ENCODE measurements around the gene OR51I2. TPM values are rescaled to one million over a fixed set of nuclear protein-coding genes. Genes with fewer than 3 reads are reported as not detected.

The OR51I2 gene
- total and polyA plus RNA-seq, 9 of the 15 experiments (the other 6 are each of a cell fraction or from before 2014, with no cell fraction given) = 0.06 to 0.61 (median 0.07) TPM; not detected in 6

GRCh38 chr11:5505363-5506048 is 56.4 kb downstream of the OR51I2 start (continued):
- TF ChIP-seq HES1 (IDR thresholded peaks at IDR 0.05; ENCODE audit: low read depth) (no peak), IFI16 (CRISPR knock-in tag; IDR thresholded peaks at IDR 0.05) (no peak), NCOR1 (IDR thresholded peaks at IDR 0.05) (peak; percentile 44), GABPA (tag; conservative IDR thresholded peaks at IDR 0.05; ENCODE audit: low read depth) (no peak), STAT5B (CRISPR knock-in tag; IDR thresholded peaks at IDR 0.05) (no peak), LCOR (CRISPR knock-in tag; IDR thresholded peaks at IDR 0.05) (no peak), FOXK2 (conservative IDR thresholded peaks at IDR 0.05 in 1 of 2, IDR thresholded peaks at IDR 0.05 in 1 of 2; ENCODE audit: low read depth in 2 of 2) (peak in 1 of 2 experiments; percentile 55; a peak in 1 of 4 replicates), CXXC5 (CRISPR knock-in tag; IDR thresholded peaks at IDR 0.05) (no peak), MED1 (CRISPR knock-in tag; IDR thresholded peaks at IDR 0.05; ENCODE audit: borderline replicate concordance) (no peak), MBD1 (CRISPR knock-in tag; IDR thresholded peaks at IDR 0.05) (no peak), ZEB2 (IDR thresholded peaks at IDR 0.05) (no peak), SAFB2 (IDR thresholded peaks at IDR 0.05; ENCODE audit: borderline replicate concordance, low read depth, low read length, severe bottlenecking) (no peak), BMI1 (IDR thresholded peaks at IDR 0.05; ENCODE audit: low read length) (no peak)
- TF ChIP-seq, protein P1, sequence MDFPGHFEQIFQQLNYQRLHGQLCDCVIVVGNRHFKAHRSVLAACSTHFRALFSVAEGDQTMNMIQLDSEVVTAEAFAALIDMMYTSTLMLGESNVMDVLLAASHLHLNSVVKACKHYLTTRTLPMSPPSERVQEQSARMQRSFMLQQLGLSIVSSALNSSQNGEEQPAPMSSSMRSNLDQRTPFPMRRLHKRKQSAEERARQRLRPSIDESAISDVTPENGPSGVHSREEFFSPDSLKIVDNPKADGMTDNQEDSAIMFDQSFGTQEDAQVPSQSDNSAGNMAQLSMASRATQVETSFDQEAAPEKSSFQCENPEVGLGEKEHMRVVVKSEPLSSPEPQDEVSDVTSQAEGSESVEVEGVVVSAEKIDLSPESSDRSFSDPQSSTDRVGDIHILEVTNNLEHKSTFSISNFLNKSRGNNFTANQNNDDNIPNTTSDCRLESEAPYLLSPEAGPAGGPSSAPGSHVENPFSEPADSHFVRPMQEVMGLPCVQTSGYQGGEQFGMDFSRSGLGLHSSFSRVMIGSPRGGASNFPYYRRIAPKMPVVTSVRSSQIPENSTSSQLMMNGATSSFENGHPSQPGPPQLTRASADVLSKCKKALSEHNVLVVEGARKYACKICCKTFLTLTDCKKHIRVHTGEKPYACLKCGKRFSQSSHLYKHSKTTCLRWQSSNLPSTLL (IDR thresholded peaks at IDR 0.05) = no peak
- TF ChIP-seq, protein P2, sequence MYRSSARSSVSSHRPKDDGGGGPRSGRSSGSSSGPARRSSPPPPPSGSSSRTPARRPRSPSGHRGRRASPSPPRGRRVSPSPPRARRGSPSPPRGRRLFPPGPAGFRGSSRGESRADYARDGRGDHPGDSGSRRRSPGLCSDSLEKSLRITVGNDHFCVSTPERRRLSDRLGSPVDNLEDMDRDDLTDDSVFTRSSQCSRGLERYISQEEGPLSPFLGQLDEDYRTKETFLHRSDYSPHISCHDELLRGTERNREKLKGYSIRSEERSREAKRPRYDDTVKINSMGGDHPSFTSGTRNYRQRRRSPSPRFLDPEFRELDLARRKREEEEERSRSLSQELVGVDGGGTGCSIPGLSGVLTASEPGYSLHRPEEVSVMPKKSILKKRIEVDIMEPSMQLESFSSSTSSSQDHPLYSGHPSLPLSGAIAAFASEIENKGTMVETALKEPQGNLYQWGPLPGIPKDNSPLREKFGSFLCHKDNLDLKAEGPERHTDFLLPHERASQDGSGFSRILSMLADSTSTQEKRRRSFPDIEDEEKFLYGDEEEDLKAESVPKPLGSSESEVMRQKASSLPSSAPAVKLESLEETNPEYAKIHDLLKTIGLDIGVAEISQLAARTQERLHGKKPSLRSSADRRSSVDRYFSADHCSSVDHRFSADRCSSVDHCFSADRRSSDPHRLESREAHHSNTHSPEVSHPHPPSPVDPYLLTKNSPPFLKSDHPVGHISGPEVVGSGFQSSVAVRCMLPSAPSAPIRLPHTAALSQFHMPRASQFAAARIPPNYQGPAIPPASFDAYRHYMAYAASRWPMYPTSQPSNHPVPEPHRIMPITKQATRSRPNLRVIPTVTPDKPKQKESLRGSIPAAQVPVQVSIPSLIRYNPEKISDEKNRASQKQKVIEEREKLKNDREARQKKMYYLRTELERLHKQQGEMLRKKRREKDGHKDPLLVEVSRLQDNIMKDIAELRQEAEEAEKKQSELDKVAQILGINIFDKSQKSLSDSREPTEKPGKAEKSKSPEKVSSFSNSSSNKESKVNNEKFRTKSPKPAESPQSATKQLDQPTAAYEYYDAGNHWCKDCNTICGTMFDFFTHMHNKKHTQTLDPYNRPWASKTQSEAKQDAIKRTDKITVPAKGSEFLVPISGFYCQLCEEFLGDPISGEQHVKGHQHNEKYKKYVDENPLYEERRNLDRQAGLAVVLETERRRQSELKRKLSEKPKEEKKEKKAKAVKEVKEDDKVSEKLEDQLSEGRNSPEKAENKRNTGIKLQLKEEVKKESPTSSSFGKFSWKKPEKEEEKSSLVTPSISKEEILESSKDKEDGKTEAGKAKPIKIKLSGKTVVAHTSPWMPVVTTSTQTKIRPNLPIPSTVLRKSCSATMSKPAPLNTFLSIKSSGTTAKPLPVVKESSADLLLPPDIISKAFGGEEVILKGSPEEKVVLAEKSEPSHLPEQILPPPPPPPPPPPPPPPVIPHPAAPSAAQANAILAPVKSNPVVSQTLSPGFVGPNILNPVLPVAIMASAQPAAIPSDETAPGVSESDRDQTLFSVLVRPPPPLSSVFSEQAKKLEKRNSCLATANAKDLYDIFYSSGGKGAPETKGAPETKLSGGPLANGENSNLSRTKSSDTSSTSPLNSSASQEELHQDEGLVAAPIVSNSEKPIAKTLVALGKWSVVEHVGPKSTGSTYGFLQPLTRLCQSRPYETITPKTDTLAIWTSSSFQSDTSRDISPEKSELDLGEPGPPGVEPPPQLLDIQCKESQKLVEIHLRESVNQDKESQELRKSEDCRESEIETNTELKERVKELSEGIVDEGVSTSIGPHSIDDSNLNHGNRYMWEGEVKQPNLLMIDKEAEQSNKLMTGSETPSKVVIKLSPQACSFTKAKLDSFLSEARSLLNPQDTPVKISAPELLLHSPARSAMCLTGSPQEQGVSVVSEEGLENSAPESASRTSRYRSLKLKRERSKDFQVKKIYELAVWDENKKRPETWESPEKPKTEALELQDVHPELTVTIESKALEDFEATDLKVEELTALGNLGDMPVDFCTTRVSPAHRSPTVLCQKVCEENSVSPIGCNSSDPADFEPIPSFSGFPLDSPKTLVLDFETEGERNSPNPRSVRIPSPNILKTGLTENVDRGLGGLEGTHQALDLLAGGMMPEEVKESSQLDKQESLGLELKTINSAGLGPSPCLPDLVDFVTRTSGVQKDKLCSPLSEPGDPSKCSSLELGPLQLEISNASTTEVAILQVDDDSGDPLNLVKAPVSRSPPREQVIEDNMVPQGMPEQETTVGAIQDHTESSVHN (IDR thresholded peaks at IDR 0.05; ENCODE audit: borderline replicate concordance in 1 of 2, low read depth in 1 of 2) = no peak
